DOHH2 (cell line): ENCODE results near the gene MMP15.

Experiments
- H3F3A ChIP-seq: fragments of 200-600 bp; sonication (generic), shearing (Covaris generic); 2 replicates; pipeline ENCODE4 v1.6.0; 2016; ENCODE audit warnings: antibody characterized with exemption, mild to moderate bottlenecking; ENCODE audit not compliant: control insufficient read depth, insufficient read depth
- H3K27ac ChIP-seq: fragments of 200-600 bp; sonication (generic); 2 replicates; pipeline ENCODE4 v1.5.1; 2014; ENCODE audit warnings: low read depth, mild to moderate bottlenecking, low read length, moderate library complexity
- H3K27me3 ChIP-seq: fragments of 200-600 bp; sonication (generic); 2 replicates; pipeline ENCODE4 v1.6.1; 2014; ENCODE audit warnings: mild to moderate bottlenecking, low read length, mixed read lengths; ENCODE audit not compliant: control insufficient read depth
- H3K36me3 ChIP-seq: fragments of 200-600 bp; sonication (generic); 2 replicates; pipeline ENCODE4 v1.6.1; 2014; ENCODE audit warnings: mild to moderate bottlenecking, low read length, moderate library complexity, mixed read lengths; ENCODE audit not compliant: control insufficient read depth
- H3K4me1 ChIP-seq: fragments of 200-600 bp; sonication (generic); 2 replicates; pipeline ENCODE4 v1.6.1; 2014; ENCODE audit warnings: mild to moderate bottlenecking, low read length, mixed read lengths; ENCODE audit not compliant: control insufficient read depth
- H3K4me2 ChIP-seq: fragments of 200-600 bp; sonication (generic); 2 replicates; pipeline ENCODE4 v1.6.0; 2014; ENCODE audit warnings: mild to moderate bottlenecking, low read length, moderate library complexity
- H3K4me3 ChIP-seq: fragments of 200-600 bp; sonication (generic); 2 replicates; pipeline ENCODE4 v1.5.1; 2014; ENCODE audit warnings: mild to moderate bottlenecking, low read length, mixed read lengths
- H3K79me2 ChIP-seq: fragments of 200-600 bp; sonication (generic); 2 replicates; pipeline ENCODE4 v1.6.1; 2014; ENCODE audit warnings: mild to moderate bottlenecking, low read length, mixed read lengths; ENCODE audit not compliant: control insufficient read depth
- H3K9me2 ChIP-seq: fragments of 200-600 bp; sonication (generic); replicated peaks from 2 replicates; pipeline ENCODE4 v1.6.1; 2014; ENCODE audit warnings: mild to moderate bottlenecking, low read length, mixed read lengths; ENCODE audit not compliant: control insufficient read depth
- H3K9me3 ChIP-seq: fragments of 200-600 bp; sonication (generic); 2 replicates; pipeline ENCODE4 v1.6.1; 2014; ENCODE audit warnings: antibody characterized with exemption, low read length, mixed read lengths; ENCODE audit not compliant: control insufficient read depth, insufficient read depth
- H4K20me1 ChIP-seq: fragments of 200-600 bp; sonication (generic); 2 replicates; pipeline ENCODE4 v1.6.0; 2014; ENCODE audit warnings: low read depth, mild to moderate bottlenecking, antibody characterized with exemption, low read length, moderate library complexity; ENCODE audit not compliant: control insufficient read depth, insufficient read depth
- CTCF ChIP-seq: fragments of 200-600 bp; sonication (generic); IDR thresholded peaks from one replicate; pipeline ENCODE4 v1.5.1; 2014; ENCODE audit warnings: antibody characterized with exemption, mild to moderate bottlenecking, low read depth, low read length; ENCODE audit not compliant: poor library complexity, severe bottlenecking
- EZH2phosphoT487 ChIP-seq: fragments of 200-600 bp; sonication (generic); IDR thresholded peaks from 2 replicates; pipeline ENCODE4 v1.6.1; 2017; ENCODE audit warnings: borderline replicate concordance, mild to moderate bottlenecking, antibody characterized with exemption, low read length, moderate library complexity, mixed read lengths

The MMP15 gene

GRCh38 chr16:57998486-57998885 is 27.1 kb upstream of the MMP15 start:
- Histone ChIP-seq H4K20me1 (peaks cover 6% of the 10 kb centered on the region; the same call in 1 of the 2 replicates), H3K9me2 (no peaks in the 10 kb centered on the region), H3K4me2 (0 out of 2 replicates have a peak overlapping the region, but pooled peaks have one; percentile 93), H3K27ac (no peak overlapping the region), H3K4me3 (no peak overlapping the region), H3K4me1 (peaks cover 25% of the 10 kb centered on the region), H3K9me3 (no peaks in the 10 kb centered on the region), H3K27me3 (no peaks in the 10 kb centered on the region), H3K36me3 (peaks cover 47% of the 10 kb centered on the region), H3K79me2 (peaks cover 22% of the 10 kb centered on the region), H3F3A (peaks cover 7% of the 10 kb centered on the region; the same call in 1 of the 2 replicates)
- TF ChIP-seq EZH2phosphoT487 (no peak), CTCF (no peak)

GRCh38 chr16:57998992-57999365 is 26.6 kb upstream of the MMP15 start:
- peak overlapping the region; percentile 77 for H3K4me3 ChIP-seq

GRCh38 chr16:57999366-57999970 is 26.1 kb upstream of the MMP15 start:
- Histone ChIP-seq H4K20me1 (peaks cover 6% of the 10 kb centered on the region; the same call in 1 of the 2 replicates), H3K36me3 (peaks cover 50% of the 10 kb centered on the region), H3K27ac (peak overlapping the region; percentile 54), H3F3A (peaks cover 7% of the 10 kb centered on the region; the same call in 1 of the 2 replicates), H3K79me2 (peaks cover 22% of the 10 kb centered on the region), H3K4me1 (peaks cover 25% of the 10 kb centered on the region), H3K4me3 (peak overlapping the region; percentile 77), H3K4me2 (peak overlapping the region; percentile 93), H3K9me3 (no peaks in the 10 kb centered on the region), H3K9me2 (no peaks in the 10 kb centered on the region), H3K27me3 (no peaks in the 10 kb centered on the region)
- TF ChIP-seq EZH2phosphoT487: no peak
- peak; percentile 23 for TF ChIP-seq CTCF

More at GRCh38 chr16:57998992-57999365, 26.6 kb upstream of the MMP15 start:
- Histone ChIP-seq H3K36me3 (peaks cover 49% of the 10 kb centered on the region), H3K27ac (no peak overlapping the region), H3F3A (peaks cover 7% of the 10 kb centered on the region; the same call in 1 of the 2 replicates), H3K4me2 (peak overlapping the region; percentile 93), H3K79me2 (peaks cover 22% of the 10 kb centered on the region), H3K9me2 (no peaks in the 10 kb centered on the region), H3K4me1 (peaks cover 25% of the 10 kb centered on the region), H3K9me3 (no peaks in the 10 kb centered on the region), H4K20me1 (peaks cover 6% of the 10 kb centered on the region; the same call in 1 of the 2 replicates), H3K27me3 (no peaks in the 10 kb centered on the region)
- TF ChIP-seq EZH2phosphoT487 (no peak), CTCF (no peak)
